ENCODE measurements around the gene SPN.

- TF ChIP-seq CTCF (conservative IDR thresholded peaks at IDR 0.05), result no peak
- no peak for TF ChIP-seq EZH2 (IDR thresholded peaks at IDR 0.05; ENCODE audit: low read depth)
Measured at GRCh38 chr16:29667755-29668154, 4.7 kb downstream of the SPN start.
